Measurements from ENCODE around the gene CALY.

Gene CALY

GRCh38 chr10:133349160-133349568 lies 12.5 kb upstream of the CALY start:
- H3K4me1 ChIP-seq (ENCODE audit: control insufficient read depth, insufficient read depth, low read length): no peaks in the 10 kb centered on the region
- H3K27ac ChIP-seq (ENCODE audit: extremely low read depth, low read depth, low read length): no peak overlapping the region
- ChIA-PET POLR2A (no interaction called here), CTCF (no interaction called here)
- H3K4me3 ChIP-seq (ENCODE audit: low read depth, low read length): no peak overlapping the region
- no peaks in the 10 kb centered on the region for H3K36me3 ChIP-seq (ENCODE audit: control insufficient read depth in 2 of 2, insufficient read depth in 1 of 2, low read length in 2 of 2)
- no peak for TF ChIP-seq INSM2 (tag by site-specific recombination; IDR thresholded peaks at IDR 0.05)
- peak; percentile 78 for TF ChIP-seq ZFHX2 (tag by site-specific recombination; conservative IDR thresholded peaks at IDR 0.05)
- peak; percentile 46; the same call in 1 of the 2 replicates for TF ChIP-seq ZBTB48 (tag by site-specific recombination; IDR thresholded peaks at IDR 0.05)
- no peak for TF ChIP-seq ZNF549 (tag by site-specific recombination; IDR thresholded peaks at IDR 0.05)
- peak; percentile 20; the same call in 1 of the 2 replicates for TF ChIP-seq ZNF791 (tag by site-specific recombination; IDR thresholded peaks at IDR 0.05)
- 0 out of 2 replicates have a peak, but pooled peaks have one; percentile 49 for TF ChIP-seq ZIC2 (tag by site-specific recombination; IDR thresholded peaks at IDR 0.05)
- TF ChIP-seq ZBTB20 (tag by site-specific recombination; IDR thresholded peaks at IDR 0.05): no peak
- TF ChIP-seq ZNF24 (tag by site-specific recombination; IDR thresholded peaks at IDR 0.05): no peak
- TF ChIP-seq ZNF138 (tag by site-specific recombination; IDR thresholded peaks at IDR 0.05; ENCODE audit: borderline replicate concordance): no peak
- TF ChIP-seq ZNF560 (tag by site-specific recombination; IDR thresholded peaks at IDR 0.05; ENCODE audit: borderline replicate concordance): no peak
- TF ChIP-seq EGR2 (tag by site-specific recombination; IDR thresholded peaks at IDR 0.05; ENCODE audit: low read depth): peak; percentile 61
- TF ChIP-seq ZNF558 (tag by site-specific recombination; IDR thresholded peaks at IDR 0.05): no peak
- no peak for TF ChIP-seq BCL6B (tag by site-specific recombination; IDR thresholded peaks at IDR 0.05)
- TF ChIP-seq ZSCAN4 (tag by site-specific recombination; IDR thresholded peaks at IDR 0.05): peak; percentile 66
- TF ChIP-seq YY2 (tag by site-specific recombination; IDR thresholded peaks at IDR 0.05): no peak
- TF ChIP-seq KLF1 (tag by site-specific recombination; IDR thresholded peaks at IDR 0.05): 0 out of 2 replicates have a peak, but pooled peaks have one; percentile 37
- TF ChIP-seq FEZF1 (tag by site-specific recombination; IDR thresholded peaks at IDR 0.05): no peak
- TF ChIP-seq ZNF157 (tag by site-specific recombination; IDR thresholded peaks at IDR 0.05): 0 out of 2 replicates have a peak, but pooled peaks have one; percentile 34
- H3K9me3 ChIP-seq (ENCODE audit: control insufficient read depth, insufficient read depth, low read depth, low read length): no peaks in the 10 kb centered on the region

GRCh38 chr10:133347710-133348517 lies 11.2 kb upstream of the CALY start:
- CTCF ChIA-PET: interaction anchor here (1.8 kb wide), 1 partner anchor 19 kb away, joined by 4 read pairs; no protein-coding TSS in a partner anchor
- Histone ChIP-seq H3K4me1 (ENCODE audit: control insufficient read depth, insufficient read depth, low read length) (no peaks in the 10 kb centered on the region), H3K9me3 (ENCODE audit: control insufficient read depth, insufficient read depth, low read depth, low read length) (no peaks in the 10 kb centered on the region), H3K36me3 (ENCODE audit: control insufficient read depth in 2 of 2, insufficient read depth in 1 of 2, low read length in 2 of 2) (no peaks in the 10 kb centered on the region), H3K27ac (ENCODE audit: extremely low read depth, low read depth, low read length) (no peak overlapping the region), H3K4me3 (ENCODE audit: low read depth, low read length) (no peak overlapping the region)
- POLR2A ChIA-PET: no interaction called here
- TF ChIP-seq ZNF221 (tag by site-specific recombination; IDR thresholded peaks at IDR 0.05; ENCODE audit: borderline replicate concordance) (no peak), ZNF558 (tag by site-specific recombination; IDR thresholded peaks at IDR 0.05) (no peak), ZIC2 (tag by site-specific recombination; IDR thresholded peaks at IDR 0.05) (peak; percentile 44; the same call in 1 of the 2 replicates), REST (tag by site-specific recombination; IDR thresholded peaks at IDR 0.05) (no peak), ZNF214 (tag by site-specific recombination; IDR thresholded peaks at IDR 0.05; ENCODE audit: borderline replicate concordance) (no peak), ELK4 (IDR thresholded peaks at IDR 0.05; ENCODE audit: borderline replicate concordance, low read depth, low read length) (no peak)
